Measurements from ENCODE around the gene LINC00237. TPM values are rescaled to one million over a fixed set of nuclear protein-coding genes. Genes with fewer than 3 reads are reported as not detected.

The LINC00237 gene
- total RNA-seq, 1 donor from 2014 or later = not detected

DNA sequence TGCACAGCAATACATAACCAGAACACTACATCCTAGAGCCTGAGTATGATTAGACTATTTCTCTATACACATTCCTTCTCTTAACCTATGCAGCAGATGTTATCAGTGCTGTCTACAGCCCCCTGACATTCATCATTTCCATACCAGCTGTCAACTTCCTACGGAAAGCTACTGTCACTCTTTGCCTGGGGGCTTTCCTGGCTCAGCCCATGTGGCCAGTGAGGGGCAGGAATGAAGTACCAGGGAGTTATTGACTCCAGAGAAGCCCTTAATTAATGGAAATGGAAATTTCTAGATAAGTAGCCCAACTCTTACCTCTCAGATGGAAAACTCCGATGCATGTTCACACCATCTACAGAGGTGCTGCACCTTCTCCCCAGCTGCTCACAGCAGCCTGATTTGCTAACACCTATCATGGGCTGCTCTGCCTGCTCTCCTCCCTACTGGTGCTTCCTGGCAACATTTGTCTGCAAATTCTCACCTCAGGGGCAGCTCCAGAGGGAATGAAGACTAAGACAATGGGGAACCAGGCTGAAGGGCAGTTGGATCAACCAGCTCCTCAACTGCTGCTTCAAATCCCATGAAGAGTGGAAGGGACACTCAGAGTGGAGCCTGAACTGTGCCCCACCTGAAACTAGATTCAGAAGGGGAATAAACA is 59.6 kb downstream of the LINC00237 start:
- no peaks in the 10 kb centered on the region for H3K9me3 Mint-ChIP-seq (ENCODE audit: unreplicated experiment)
- H3K4me3 Mint-ChIP-seq (ENCODE audit: unreplicated experiment) = no peak overlapping the region
- no peak overlapping the region for H3K27ac Mint-ChIP-seq (ENCODE audit: unreplicated experiment)
- no peaks in the 10 kb centered on the region for H3K36me3 Mint-ChIP-seq (ENCODE audit: low read depth, unreplicated experiment)
- no peak for DNase-seq (ENCODE audit: low spot score)
- H3K4me1 Mint-ChIP-seq (ENCODE audit: unreplicated experiment) = no peaks in the 10 kb centered on the region
- no peaks in the 10 kb centered on the region for H3K27me3 Mint-ChIP-seq (ENCODE audit: unreplicated experiment)
- TF ChIP-seq CTCF (IDR thresholded peaks at IDR 0.05; ENCODE audit: unreplicated experiment) = no peak

Other genes starting within 250 kb of the LINC00237 start
- gene KIZ, start 19.7 kb upstream of the LINC00237 start, total RNA-seq (ENCODE audit: unreplicated experiment) = 15.0 TPM
- gene XRN2, start 197.0 kb upstream of the LINC00237 start, total RNA-seq (ENCODE audit: unreplicated experiment) = 76.4 TPM

Measured in endothelial cell (in vitro differentiated cells).